HG02973 (cell line): Measurements from ENCODE around the gene PDE4D.
"Not testable (repeated sequence)": the region's sequence is repeated elsewhere in the genome, so short reads cannot be mapped to it uniquely, and the experiment has no call there.

Experiments
- ATAC-seq: cut with Tn5 transposase; IDR thresholded peaks from one replicate; pipeline ENCODE4 v1.9.1; 2021; ENCODE audit warnings: moderate library complexity; ENCODE audit not compliant: unreplicated experiment

The PDE4D gene

DNA sequence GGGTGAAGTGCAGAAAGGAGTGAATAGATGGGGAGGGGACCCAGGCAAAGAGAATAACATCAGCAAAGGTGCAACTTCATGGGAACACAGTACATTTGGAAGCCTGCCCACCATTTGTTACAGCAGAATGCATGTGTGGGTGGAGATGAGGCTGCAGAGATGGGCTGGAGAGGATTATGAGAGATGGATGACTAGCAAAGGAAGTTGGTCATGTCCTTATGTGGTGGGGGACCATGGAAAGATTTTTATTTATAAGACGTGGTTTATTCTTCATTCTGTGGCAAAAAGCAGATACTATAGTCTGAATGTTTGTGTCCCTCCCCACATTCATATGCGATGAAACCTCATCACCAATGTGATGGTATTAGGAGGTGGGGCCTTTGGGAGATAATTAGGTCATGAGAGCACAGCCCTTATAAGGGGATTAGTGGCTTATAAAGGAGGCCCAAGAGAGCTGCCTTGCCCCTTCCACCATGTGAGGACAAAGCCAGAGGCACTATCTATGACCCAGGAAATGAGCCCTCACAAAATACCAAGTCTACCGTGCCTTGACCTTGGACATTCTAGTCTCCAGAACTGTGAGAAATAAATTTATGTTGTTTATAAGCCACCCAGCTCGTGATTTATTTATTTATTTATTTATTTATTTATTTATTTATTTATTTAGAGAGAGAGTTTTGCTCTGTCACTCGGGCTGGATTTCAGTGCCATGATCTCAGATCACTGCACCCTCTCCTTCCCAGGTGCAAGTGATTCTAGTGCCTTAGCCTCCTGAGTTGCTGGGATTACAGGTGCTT, 827.0 kb downstream of the PDE4D start:
- no peak for ATAC-seq

DNA sequence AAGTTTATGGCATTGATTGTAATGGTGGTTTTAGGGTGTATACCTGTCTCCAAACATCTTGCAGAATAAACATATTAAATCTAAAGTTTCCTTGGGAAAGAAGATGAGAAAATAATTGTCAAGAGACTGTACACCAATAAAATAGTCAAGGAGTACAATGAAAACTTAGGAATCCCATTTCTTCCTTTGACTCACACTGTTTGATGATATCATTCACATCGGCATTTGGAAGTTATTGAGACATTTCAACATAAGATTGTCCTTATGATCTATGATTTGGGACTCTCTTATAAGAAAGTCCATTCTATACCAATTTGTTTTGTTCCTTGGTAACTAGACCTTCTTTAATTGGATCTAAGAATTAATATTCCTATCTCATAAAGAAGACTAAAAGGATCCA, 828.0 kb downstream of the PDE4D start:
- no peak for ATAC-seq

DNA sequence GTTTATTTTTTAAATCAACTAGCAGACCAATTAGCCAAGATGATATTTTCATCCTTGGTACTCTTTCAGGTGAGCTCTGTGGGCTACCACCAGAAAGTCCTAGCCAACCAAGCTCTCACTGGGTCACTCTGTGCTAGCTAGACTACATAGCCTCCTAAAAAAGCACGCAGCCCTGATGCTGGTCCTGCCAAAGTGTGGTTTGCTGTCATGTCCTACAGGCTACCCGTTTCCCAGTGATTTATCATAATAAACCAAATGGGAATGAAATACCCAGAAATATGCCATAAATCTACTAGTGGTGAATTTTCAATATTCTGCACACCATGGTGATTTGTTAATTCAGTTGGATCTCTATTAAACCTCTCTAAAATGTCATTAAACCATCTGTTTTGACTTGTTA, 829.2 kb downstream of the PDE4D start:
- no peak for ATAC-seq

DNA sequence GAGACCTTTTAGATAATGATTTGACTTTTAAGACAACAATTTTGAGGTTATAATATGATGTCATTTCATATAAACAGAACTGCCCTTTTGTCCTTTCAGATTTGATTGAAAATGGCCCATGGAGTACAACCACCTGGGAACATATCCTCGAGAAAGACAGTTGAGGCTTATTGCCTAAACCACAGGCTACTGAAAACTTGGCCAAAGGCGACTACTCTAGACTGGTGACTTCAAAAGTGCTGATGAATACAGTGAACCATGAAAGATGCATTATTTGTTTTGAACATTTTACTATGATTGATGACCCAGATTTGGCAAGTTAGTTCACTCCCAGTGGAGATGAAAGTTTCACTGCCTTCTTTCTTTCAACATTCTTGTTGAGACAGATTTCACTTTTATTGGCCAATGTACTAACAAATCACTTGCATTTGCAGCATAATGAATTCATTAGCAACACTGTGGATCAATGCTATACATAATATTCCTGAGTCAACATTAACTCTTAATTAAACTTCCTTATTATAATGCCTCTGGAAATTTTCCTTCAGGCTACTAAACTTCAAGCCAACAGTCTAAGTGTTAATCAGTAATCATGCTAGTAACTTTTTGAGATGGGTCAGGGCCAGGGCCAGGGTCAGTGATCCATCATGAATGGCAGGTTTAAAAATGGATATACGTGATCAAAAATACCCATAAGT, 830.4 kb downstream of the PDE4D start:
- no peak for ATAC-seq

DNA sequence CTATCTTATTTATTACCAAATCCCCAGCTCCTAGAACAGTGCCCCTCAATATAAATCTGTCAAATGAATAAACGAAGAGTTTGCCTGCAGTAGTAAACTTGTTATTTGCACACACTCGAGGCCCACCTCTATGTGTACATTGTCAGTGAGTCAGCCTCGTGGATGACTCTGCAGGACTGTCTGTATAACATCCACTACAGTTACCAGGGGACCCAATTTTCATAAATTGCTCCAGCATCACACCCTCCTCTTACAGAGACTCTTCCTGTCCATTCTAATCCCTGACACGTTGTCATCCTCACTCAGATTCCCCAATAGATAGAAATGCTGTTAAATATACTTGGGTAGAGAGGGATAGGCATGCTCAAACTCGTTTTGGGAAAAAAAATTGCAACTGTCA, 832.1 kb downstream of the PDE4D start:
- ATAC-seq, result no peak

DNA sequence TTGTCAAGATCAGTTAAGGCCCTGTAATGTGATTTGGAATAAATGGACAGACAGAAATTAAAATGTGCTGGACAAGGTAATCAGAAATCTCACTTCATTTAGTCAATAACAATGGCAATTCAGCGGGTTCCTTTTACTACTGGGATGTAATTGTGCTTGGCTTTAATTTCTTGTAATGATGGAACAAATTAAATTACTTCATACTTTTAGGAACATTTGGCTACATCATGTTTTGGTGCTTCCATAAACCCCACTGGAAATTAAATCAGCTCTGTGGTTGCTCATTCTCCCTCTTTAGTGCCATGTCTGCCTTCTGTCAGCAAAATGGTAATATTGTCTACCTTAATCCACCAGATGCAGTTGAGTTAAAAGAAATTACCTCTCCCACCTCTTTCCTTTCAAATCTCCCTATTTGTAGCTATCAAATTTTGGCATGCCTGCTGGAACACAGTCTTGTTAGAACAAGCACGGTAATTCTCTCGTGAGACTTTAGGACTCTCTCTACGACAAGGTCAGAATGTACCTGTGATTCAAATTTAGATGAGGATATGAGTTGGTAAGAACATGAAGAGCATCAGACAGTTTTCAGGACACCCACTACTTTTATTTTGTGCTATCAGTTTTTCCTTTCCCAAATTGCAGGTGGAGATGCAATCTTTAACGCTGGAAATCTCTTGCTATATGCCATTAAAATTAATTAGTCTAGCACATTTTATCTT, 834.4 kb downstream of the PDE4D start:
- ATAC-seq, result no peak

DNA sequence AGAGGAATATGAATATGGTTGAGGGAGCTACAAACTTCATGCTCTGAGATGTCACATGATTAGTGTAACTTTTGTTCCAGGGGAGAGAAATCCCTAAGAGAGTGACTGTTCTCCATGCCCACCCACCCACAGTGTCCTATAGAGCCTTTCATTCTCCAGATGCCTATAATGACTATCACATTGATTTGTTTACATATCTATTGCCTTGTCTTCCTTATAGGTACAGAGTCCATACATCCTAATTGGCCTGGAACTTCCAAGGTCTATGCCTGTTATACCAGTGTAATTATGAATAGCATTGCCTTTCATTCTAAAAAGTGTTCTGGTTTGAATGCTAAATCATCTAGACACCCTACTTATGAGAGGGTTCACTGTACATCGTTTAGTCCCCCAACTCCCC, 835.3 kb downstream of the PDE4D start:
- no peak for ATAC-seq

DNA sequence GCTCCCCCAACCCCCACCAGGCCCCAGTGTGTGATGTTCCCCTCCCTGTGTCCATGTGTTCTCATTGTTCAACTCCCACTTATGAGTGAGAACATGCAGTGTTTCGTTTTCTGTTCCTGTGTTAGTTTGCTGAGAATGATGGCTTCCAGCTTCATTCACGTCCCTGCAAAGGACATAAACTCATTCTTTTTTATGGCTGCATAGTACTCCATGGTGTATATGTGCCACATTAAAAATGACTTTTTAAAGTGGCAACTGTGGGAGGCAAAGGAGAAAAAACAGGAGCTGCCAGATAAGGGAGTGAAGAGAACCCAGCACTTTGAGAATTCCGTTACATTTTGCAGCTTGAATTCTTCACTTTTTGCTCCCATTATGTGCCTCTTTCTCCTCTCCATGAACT, 836.9 kb downstream of the PDE4D start:
- not testable (repeated sequence) for ATAC-seq

DNA sequence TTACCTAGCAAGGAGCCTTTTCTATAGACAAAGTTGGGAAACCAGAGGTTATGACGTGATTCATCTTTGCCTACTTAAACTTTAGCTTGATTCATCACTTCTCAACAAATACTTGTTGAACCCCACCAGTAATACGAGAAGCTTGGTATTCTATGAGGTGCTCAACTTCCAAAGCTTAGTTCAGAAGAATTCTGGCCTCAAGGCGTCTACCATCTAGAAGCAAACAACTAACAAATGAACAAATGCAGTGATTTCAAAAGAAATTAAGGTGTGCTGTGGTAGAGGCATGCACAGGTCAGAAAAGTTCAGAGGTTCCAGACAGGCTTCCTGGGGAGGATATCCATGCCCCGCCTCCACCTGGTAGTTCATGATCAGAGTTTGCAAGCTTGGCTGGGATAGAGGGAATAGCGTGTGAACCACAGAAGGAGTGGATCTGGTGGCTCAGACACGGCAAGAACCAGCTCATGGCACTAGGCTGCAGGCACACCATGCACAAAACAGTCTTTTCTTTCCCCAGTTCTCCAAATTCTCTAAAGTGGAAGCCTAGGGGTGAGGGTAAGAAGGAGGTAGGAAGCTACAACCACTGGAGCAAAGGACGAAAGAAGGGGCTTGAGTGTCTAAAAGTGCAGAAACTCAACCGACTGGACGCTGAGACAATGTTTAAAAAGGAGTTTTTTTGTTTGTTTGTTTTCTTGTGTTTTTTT, 837.6 kb downstream of the PDE4D start:
- ATAC-seq, result no peak

DNA sequence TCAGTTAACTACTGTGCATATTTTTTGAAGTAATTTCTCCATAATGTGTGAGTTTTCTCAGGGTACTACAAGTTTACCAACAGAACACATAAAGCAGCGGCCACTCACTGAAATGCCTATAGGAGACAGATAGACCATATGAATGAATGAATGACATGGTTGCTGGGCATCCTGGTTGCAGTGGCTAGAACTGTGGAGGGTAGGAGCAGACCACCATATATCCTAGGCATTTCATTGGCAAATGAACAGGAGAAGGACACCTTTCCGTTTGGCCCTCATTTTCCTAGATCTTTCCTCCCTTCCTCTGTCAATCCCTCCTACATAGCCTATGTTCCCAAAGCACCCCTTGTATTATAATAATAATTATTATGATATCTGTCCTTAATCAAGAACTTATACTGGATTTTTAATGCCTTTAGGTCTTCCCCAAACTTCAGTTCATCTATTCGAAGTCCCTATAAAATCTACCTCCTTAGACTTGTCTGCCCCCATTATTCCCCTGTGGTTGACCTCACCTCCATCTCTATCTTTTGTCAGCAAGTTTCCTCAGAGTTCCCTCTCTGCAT, 838.5 kb downstream of the PDE4D start:
- ATAC-seq, result no peak

DNA sequence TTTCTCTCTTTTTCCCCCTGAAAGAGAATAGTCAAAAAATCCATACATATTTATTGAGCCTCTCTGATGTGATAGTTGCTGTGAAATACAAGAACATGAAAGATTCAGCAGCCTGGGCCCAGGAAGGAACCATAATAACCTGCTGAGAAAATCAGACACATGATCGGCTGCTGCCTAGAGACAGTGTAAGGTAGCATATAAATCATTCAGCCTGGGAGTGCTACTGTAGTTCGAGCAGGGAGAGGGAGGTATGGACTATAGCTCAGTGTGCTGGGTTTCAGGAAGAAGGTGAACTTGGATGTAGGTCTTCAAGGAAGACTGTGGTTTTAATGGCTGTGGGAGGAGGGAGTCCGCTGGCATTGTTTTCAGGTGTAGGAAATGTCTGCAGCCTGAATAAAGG, 841.6 kb downstream of the PDE4D start:
- ATAC-seq, result no peak

DNA sequence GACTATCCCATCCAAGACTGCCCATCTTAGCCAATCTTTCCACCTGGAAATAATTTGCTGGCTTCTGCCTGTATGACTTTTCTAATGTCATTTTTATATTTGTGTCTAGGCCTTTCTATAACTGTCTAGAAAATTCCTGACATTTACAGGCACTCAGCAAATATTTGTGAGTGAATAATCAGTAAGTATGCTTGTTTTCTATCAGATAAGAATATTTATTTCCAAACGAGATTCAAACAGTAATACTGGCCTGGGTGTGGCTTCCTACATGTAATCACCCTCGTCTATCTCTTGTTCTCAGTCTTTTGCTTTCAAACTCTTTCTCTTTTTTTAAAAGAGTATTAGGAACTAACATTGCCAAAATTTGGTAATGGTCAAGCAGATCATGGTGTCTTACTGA, 844.4 kb downstream of the PDE4D start:
- no peak for ATAC-seq

DNA sequence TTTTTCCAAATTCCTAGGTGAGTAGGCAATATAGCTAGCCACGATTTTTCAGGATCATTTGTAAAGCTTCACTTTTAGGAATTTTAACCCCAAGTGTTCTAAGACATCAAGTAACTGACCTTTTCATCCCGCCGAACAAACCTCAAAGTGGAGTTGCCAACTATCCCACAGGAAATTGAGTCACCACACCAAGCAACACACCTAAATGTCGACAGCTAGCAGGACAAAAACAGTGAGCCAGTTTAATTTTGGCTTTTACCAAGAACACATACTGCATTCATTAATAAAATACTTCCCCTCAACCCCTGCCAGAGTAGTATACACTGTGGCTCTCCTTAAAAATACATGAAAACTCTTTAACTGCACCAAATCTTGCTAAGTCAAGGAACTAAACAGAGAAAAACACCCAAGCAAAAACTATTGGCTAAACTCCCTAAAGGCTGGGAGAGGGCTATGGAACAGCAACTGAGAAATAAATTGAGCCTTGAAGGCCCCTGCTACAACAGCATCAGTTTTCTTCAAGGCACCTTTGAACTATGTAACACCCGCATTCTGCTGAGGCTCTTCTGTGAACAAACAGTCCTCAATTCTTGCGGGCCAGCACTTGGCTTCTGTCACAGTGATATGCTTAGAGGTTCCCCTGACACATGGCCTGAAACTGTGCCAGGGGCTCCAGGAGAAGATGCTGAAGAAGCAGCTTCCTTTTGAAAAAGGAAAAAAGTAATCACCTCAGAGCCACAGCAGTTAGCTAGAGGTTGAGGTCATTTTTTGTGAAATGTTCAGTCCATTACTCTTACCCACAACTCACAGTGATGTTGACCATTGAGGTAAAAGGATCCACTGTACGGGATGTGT, 851.1 kb downstream of the PDE4D start:
- no peak for ATAC-seq

DNA sequence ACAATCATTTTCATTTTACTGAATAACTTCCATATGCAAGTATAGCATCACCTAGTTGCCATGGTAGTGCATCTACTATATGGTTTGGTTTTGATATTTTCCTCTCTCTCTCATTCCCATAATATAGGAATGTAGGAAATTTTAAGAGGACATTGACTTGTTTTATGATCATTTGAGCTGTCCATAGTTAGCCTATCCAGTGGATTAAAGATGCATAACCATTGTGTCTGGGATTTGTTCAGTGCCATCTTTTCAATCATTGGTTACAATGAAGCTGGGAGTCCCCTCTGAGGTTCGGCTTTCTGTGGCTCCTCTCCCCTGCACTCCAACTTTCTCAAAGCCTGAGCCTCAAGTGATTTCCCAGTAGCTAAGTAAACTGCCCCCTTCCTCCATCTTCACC, 852.2 kb downstream of the PDE4D start:
- no peak for ATAC-seq

DNA sequence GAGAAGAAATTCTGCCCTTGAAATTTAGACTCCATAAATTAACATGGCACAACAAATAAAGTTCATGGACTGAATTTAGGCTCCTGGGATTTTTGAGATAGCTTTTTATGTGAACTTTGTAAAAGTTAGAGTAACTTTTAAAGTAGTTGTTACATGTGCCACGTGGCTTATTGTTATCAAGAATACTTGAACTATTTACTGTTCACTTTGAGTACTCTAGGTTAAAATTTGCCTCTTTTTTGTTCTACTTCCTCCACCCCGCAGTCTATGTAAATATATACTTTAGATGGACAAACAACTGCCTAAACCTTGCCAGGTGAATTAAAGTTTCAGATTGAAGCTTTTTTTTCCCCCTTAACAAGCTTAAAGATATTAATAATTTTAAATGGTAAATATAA, 852.7 kb downstream of the PDE4D start:
- ATAC-seq, result no peak

DNA sequence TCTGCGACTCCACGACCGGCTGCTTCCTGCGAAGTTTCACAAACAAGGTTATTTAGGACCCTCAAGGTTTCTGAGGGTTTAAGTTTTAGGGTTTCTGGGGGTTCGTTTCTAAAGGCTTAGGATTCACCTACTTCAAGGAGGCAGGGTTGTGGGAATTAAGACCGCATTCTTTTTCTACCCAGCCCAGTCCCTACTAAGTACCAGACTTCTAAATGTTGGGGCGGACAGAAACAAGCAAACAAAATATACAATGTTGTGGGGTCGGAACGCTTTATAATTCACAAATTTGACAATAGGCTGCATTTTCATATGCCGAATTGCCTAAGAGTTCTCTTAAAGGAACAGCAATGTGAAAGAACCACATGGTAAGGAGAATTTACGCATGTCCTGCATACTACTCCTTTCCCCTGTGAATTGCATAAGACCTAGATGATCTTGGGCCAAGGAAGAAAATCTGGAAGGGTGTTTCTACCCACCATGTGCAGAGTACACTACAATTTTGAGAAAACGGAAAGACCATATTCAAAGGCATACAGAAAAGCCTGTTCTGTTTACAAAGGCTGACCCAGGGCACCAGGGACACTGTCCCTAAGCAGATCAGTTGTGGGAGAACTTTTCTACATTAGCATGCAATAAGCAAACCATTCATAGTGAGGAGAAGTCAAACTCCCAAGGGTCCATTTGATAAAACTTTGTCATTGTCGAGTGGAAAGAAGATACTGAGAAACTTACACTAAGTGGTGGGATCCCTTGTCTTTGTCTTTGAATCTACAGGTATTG, 853.3 kb downstream of the PDE4D start:
- no peak for ATAC-seq

DNA sequence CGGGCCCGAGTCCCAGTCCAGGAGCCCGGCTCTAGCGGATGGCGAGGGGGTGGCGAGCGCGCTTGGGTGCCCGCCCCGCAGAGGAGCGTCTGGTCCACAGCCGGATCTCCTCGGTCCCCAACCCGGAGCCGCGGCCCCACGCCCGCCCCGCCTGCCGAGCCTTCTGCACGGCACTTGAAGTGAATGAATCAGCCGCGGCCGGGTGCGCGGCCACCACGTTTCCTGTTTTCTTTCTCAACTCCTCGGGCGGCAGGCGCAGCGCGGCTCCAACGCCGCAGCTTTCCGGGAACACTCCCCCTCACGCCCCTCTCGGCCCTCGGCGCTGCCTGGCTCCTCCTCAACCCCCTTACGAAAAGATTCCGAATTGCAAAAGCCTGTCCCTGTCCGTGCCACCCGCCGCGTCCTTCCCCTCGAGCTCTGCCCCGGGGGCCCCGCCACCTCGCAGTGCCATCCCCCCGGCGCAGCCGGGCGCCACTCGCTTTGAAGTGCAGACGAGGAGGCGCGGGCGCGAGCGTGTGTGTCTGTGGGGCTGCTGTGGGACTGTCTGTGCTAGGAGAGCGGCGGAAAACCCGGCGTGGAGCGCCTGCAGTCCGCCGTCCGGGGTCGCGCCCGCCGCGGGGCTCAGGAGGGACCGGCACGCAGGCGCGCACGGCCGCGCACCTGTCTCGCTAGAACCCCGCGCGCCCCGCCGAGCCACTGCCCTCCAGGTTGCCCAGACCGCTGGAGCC, 854.1 kb downstream of the PDE4D start:
- ATAC-seq, result peak; percentile 56

DNA sequence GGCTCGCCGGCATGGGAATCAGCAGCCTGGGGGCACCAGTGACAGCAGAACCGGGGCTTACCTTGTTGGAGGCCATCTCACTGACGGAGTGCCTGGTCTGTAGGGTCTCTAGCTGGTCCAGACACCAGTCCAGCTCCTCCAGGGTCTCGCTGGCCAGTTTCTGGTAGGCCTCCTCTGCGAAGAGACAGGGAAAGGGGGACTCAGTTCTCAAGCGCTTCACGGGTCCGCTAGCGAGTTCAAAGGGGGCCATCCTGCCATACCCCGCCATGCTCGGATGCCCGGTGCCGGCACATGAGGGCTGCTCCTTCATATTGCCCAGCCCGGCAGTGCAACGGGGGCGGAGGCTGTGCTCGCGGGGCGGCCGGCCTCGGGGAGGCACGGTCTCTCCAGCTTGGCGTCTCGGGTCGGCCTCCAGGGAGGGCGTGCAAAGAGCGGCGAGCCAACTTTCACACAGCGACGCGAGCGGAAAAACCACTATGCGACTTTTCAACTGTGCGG, 854.7 kb downstream of the PDE4D start:
- ATAC-seq, result no peak
